ENCODE data around the gene DMRTA1.

DMRTA1 gene

DNA sequence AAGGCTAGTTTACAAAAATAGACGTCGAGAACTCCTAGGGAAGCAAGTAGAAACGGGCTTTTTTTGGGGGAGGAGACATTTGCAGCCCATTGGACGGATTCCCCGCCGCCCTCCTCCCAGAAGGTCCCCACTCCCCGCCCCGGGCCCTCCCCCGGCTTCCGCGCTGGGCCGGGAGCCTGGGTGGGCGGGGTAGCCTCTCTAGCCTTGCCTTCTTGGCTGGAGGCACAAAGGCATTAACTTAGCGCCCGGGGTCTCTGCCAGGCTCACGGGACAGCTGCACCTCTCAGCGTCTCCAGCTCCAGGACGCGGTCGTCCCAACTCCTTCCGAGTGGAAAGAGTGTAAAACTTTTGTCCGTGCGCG lies at the start of gene DMRTA1:
DMRTA1 (plus strand) TSS at position 236 of the 361 bp plus-strand sequence. CDS start 242 bp downstream, outside the sequence.
- Histone ChIP-seq H3K27ac (peak within 1 kb of the TSS; percentile 82 to 86), H3K4me3 (peak within 1 kb of the TSS; percentile 87)
- TF ChIP-seq, protein P1, sequence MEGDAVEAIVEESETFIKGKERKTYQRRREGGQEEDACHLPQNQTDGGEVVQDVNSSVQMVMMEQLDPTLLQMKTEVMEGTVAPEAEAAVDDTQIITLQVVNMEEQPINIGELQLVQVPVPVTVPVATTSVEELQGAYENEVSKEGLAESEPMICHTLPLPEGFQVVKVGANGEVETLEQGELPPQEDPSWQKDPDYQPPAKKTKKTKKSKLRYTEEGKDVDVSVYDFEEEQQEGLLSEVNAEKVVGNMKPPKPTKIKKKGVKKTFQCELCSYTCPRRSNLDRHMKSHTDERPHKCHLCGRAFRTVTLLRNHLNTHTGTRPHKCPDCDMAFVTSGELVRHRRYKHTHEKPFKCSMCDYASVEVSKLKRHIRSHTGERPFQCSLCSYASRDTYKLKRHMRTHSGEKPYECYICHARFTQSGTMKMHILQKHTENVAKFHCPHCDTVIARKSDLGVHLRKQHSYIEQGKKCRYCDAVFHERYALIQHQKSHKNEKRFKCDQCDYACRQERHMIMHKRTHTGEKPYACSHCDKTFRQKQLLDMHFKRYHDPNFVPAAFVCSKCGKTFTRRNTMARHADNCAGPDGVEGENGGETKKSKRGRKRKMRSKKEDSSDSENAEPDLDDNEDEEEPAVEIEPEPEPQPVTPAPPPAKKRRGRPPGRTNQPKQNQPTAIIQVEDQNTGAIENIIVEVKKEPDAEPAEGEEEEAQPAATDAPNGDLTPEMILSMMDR (IDR thresholded peaks at IDR 0.05), result no peak
- peak; percentile 86 for DNase-seq (ENCODE audit: low spot score)

GRCh38 chr9:22401671-22402070 lies 45.0 kb upstream of the DMRTA1 start:
- TF ChIP-seq, protein P1 (IDR thresholded peaks at IDR 0.05), result no peak
- DNase-seq (ENCODE audit: low spot score), result no peak
- no peak overlapping the region for H3K27ac ChIP-seq
- H3K4me3 ChIP-seq, result no peak overlapping the region

DNA sequence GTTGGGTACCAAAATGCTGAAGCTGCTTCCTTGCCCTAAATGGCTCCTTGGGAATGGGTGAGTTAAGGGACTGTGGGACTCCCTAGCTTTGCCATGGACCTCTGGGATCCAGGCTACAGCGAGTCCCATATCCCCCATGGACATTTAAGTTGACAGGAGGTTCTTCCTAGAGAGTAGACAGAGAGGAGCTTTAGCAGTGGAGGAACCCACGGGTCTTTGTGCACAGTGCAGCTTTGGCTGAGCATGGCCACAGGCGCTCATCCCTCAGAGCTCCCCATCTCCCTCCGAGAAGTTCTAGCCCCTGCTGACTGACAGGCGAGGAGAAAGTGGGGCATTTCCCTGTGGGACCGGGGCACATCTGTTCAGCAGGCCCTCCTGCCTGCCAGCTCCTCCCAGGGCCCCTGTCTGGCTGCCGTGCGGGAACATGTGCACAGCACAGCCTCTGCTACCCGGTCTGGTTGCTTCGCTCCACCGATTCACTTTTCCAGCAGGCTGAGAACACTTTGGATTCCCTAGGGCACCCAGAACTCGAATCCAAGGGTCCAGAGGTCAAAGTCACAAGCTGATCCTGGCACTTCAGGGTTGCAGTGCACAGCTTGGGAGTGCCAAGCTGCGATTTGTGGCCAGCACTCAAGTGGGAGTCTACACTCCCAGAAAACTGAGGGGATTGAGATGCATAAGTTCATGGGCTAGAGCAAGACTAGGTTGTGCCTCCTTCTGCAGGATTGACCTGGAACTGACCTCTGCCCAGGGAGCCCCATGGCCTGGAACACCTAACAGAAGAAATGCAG lies 40.6 kb upstream of the DMRTA1 start:
- no peak for DNase-seq (ENCODE audit: low spot score)
- no peak overlapping the region for H3K27ac ChIP-seq
- H3K4me3 ChIP-seq, result no peak overlapping the region
- TF ChIP-seq, protein P1 (IDR thresholded peaks at IDR 0.05), result no peak

DNA sequence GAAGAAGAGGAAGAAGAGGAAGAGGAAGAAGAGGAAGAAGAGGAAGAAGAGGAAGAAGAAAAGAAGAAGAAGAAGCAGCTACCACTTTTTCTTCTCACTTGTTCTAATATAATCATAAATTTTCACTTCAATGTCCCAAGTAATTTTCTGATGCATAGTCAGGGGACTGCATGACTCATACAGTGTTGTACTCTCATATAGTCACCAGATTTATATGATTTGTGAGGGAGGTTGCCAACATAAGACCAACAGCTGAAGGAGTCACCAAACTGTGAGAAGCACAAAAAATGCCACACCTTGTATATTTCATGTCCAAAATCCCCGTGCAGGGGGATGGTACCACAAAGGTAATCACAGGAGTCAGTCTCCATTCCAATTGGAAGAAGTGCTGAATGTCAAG lies 32.7 kb upstream of the DMRTA1 start:
- Histone ChIP-seq H3K4me3 (no peak overlapping the region), H3K27ac (no peak overlapping the region)
- no peak for DNase-seq (ENCODE audit: low spot score)
- TF ChIP-seq, protein P1 (IDR thresholded peaks at IDR 0.05), result no peak

DNA sequence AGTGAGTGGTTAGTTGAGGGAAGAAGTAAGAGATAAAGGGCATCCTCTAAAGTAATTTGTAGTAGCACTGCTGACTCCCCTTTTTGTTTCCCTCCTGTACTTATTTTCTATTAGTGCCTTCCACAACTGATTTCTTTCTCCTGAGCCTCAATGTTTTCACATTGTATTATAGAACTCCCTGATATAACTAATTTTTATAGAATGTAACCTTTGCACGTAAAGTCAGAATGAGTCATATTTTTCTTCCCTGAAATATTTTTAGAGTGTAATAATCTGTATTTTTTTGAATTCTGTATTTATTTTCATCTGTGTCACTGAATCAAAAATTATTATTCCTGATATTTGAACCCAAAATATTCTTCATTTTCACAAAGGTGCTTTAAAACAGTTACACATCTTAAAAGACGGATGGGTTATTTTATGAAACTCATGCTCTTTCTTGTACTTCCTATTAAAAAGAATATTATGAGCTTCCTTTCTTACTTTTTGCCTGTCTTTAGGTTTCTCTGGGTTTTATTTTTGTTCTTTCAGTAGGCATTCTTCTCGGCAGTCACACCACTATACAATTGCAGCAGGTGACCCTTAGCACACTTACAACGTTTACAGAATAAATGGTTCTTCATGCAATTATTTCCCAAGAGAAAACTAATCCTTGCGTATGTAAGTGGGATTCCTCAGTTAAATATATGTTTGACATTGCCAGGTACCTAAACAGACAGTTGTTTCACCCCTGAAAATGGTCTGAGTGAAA lies 30.5 kb upstream of the DMRTA1 start:
- no peak overlapping the region for H3K4me3 ChIP-seq
- TF ChIP-seq, protein P1 (IDR thresholded peaks at IDR 0.05), result no peak
- no peak for DNase-seq (ENCODE audit: low spot score)
- no peak overlapping the region for H3K27ac ChIP-seq

- no peak overlapping the region for H3K27ac ChIP-seq
- no peak overlapping the region for H3K4me3 ChIP-seq
- TF ChIP-seq, protein P1 (IDR thresholded peaks at IDR 0.05), result no peak
- DNase-seq (ENCODE audit: low spot score), result no peak
These were observed 29.9 kb upstream of the DMRTA1 start for GRCh38 chr9:22416692-22417060.

Data from coronary artery (tissue), 2 donors.